Stimulated activated CD4-positive, alpha-beta T cell treated with anti-CD3 and anti-CD28 coated beads, Interleukin-1b, Interleukin-23, amount 100 ng/mL, for 24 hours (primary cell): Measurements from ENCODE around the gene ARID4B.
"Not testable (repeated sequence)": the region's sequence is repeated elsewhere in the genome, so short reads cannot be mapped to it uniquely, and the experiment has no call there.

Experiments
- DNase-seq, 4 experiments: peaks; one replicate each; pipeline ENCODE4 v3.0.0-alpha.2; 2020; ENCODE audit warnings: low read depth in 4 of 4, low spot score in 1 of 4

ARID4B gene

GRCh38 chr1:235238558-235238957 lies 89.4 kb downstream of the ARID4B start:
- no peak for DNase-seq

GRCh38 chr1:235236128-235236527 lies 91.9 kb downstream of the ARID4B start:
- DNase-seq = no peak

GRCh38 chr1:235229868-235230267 lies 98.1 kb downstream of the ARID4B start:
- DNase-seq = no peak

- no peak for DNase-seq
Observed at GRCh38 chr1:235227414-235227813, 100.6 kb downstream of the ARID4B start.

GRCh38 chr1:235226933-235227332 lies 101.0 kb downstream of the ARID4B start:
- no peak for DNase-seq

GRCh38 chr1:235225299-235225698 lies 102.7 kb downstream of the ARID4B start:
- DNase-seq = no peak

GRCh38 chr1:235221653-235222375 lies 106.2 kb downstream of the ARID4B start:
- no peak for DNase-seq

GRCh38 chr1:235215453-235215852 lies 112.5 kb downstream of the ARID4B start:
- no peak for DNase-seq

- not testable (repeated sequence) for DNase-seq
Observed at GRCh38 chr1:235214962-235215361, 113.0 kb downstream of the ARID4B start.

GRCh38 chr1:235213752-235214151 lies 114.2 kb downstream of the ARID4B start:
- no peak for DNase-seq

GRCh38 chr1:235211517-235211916 lies 116.5 kb downstream of the ARID4B start:
- no peak for DNase-seq

GRCh38 chr1:235207209-235207565 lies 120.8 kb downstream of the ARID4B start:
- DNase-seq = peak in 2 of 4 experiments; percentile 20 to 28

- DNase-seq = no peak
Observed at GRCh38 chr1:235206533-235207208, 121.3 kb downstream of the ARID4B start.

- DNase-seq = no peak
Observed at GRCh38 chr1:235205687-235206086, 122.3 kb downstream of the ARID4B start.

- no peak for DNase-seq
Observed at GRCh38 chr1:235203428-235203827, 124.6 kb downstream of the ARID4B start.

GRCh38 chr1:235202447-235202846 lies 125.5 kb downstream of the ARID4B start:
- DNase-seq = not testable (repeated sequence)

- DNase-seq = no peak
Observed at GRCh38 chr1:235199441-235199840, 128.5 kb downstream of the ARID4B start.

GRCh38 chr1:235190431-235190830 lies 137.5 kb downstream of the ARID4B start:
- no peak for DNase-seq

- DNase-seq = no peak
Observed at GRCh38 chr1:235187316-235187715, 140.7 kb downstream of the ARID4B start.

GRCh38 chr1:235181561-235182245 lies 146.3 kb downstream of the ARID4B start:
- no peak for DNase-seq

- no peak for DNase-seq
Observed at GRCh38 chr1:235180916-235181460, 147.0 kb downstream of the ARID4B start.

GRCh38 chr1:235176486-235176885 lies 151.5 kb downstream of the ARID4B start:
- no peak for DNase-seq
